Measurements from ENCODE around the gene TTLL11.

DNA sequence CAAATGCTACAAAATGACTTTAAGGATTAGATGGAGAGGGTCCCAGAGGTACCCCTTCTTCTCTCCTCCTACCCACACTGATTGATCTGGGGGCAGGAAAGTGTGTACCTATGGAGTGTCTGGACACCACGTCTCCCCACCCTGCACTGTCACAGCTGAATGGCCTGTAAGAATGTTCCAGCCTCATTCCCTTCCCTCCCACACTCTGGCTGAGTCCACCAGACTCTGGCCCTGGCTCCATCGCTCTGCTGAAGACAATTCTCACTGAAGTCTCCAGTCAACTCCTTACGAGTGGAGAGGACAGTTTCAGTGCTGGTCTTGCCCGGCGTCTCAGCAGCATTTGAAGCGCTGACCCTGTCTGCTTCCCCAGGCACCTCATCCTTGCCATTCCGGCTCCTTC, 105.8 kb downstream of the TTLL11 start:
- TF ChIP-seq, protein P1, sequence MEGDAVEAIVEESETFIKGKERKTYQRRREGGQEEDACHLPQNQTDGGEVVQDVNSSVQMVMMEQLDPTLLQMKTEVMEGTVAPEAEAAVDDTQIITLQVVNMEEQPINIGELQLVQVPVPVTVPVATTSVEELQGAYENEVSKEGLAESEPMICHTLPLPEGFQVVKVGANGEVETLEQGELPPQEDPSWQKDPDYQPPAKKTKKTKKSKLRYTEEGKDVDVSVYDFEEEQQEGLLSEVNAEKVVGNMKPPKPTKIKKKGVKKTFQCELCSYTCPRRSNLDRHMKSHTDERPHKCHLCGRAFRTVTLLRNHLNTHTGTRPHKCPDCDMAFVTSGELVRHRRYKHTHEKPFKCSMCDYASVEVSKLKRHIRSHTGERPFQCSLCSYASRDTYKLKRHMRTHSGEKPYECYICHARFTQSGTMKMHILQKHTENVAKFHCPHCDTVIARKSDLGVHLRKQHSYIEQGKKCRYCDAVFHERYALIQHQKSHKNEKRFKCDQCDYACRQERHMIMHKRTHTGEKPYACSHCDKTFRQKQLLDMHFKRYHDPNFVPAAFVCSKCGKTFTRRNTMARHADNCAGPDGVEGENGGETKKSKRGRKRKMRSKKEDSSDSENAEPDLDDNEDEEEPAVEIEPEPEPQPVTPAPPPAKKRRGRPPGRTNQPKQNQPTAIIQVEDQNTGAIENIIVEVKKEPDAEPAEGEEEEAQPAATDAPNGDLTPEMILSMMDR (conservative IDR thresholded peaks at IDR 0.05; ENCODE audit: low read depth, low read length) = no peak
- no peak for TF ChIP-seq EZH2 (IDR thresholded peaks at IDR 0.05; ENCODE audit: low read length, unreplicated experiment)
- TF ChIP-seq EZH2phosphoT487 (IDR thresholded peaks at IDR 0.05; ENCODE audit: borderline replicate concordance, low read length) = no peak
